ENCODE data around the gene ZBTB7C. TPM values are rescaled to one million over a fixed set of nuclear protein-coding genes. Genes with fewer than 3 reads are reported as not detected.

The ZBTB7C gene
- total and polyA plus RNA-seq, 2 of the 8 experiments (the other 6 are each of a cell fraction or from before 2014, with no cell fraction given) = 0.15 to 0.45 TPM

GRCh38 chr18:48119204-48119603 is 290.0 kb downstream of the ZBTB7C start:
- no peak overlapping the region for H4K91ac ChIP-seq (replicated peaks; ENCODE audit: insufficient read length, low read length)
- ChIA-PET POLR2A (ENCODE audit: partially characterized antibody) (no interaction called here), CTCF (ENCODE audit: partially characterized antibody) (interaction anchor here (1.7 to 2.6 kb wide), 2 partner anchors 15 to 83 kb away, joined by 3 to 6 read pairs; no protein-coding TSS in a partner anchor)
- H3K4me2 ChIP-seq (ENCODE audit: insufficient read depth in 1 of 2, low read depth in 2 of 2, low read length in 2 of 2) = no peak overlapping the region
- no peaks in the 10 kb centered on the region for H3K79me2 ChIP-seq (ENCODE audit: control insufficient read depth in 1 of 2, insufficient read depth in 2 of 2, low read length in 2 of 2)
- no peak overlapping the region for H3K27ac ChIP-seq (ENCODE audit: low read depth, low read length)
- no peaks in the 10 kb centered on the region for H4K20me1 ChIP-seq (replicated peaks in 1 of 2; ENCODE audit: control insufficient read depth in 1 of 2, insufficient read depth in 2 of 2, low read length in 2 of 2)
- no peak overlapping the region for H4K5ac ChIP-seq (ENCODE audit: insufficient read length, low read depth, low read length)
- H2AFZ ChIP-seq (ENCODE audit: low read length) = no peak overlapping the region
- no peak overlapping the region for H4K8ac ChIP-seq (ENCODE audit: extremely low read depth, insufficient read depth, low read length)
- DNase-seq (ENCODE audit: low read depth in 1 of 2, low spot score in 2 of 2) (no peak), FAIRE-seq (no peak)
- H3K18ac ChIP-seq (ENCODE audit: extremely low read depth, low read length) = no peak overlapping the region
- H2BK12ac ChIP-seq (ENCODE audit: low read depth, low read length) = no peak overlapping the region
- no peak overlapping the region for H3K4me3 ChIP-seq (ENCODE audit: extremely low read depth in 1 of 4, insufficient read depth in 2 of 4, low read depth in 3 of 4, low read length in 4 of 4)
- H3K23ac ChIP-seq (ENCODE audit: insufficient read length) = no peak overlapping the region
- no peak overlapping the region for H2BK15ac ChIP-seq (ENCODE audit: low read length)
- H3K23me2 ChIP-seq (ENCODE audit: low read depth, low read length) = no peaks in the 10 kb centered on the region
- no peak overlapping the region for H2BK20ac ChIP-seq (ENCODE audit: low read length)
- H3K14ac ChIP-seq (ENCODE audit: insufficient read length) = no peak overlapping the region
- H3K36me3 ChIP-seq (ENCODE audit: control insufficient read depth in 2 of 4, insufficient read depth in 4 of 4, low read length in 3 of 4) = no peaks in the 10 kb centered on the region
- H2AK5ac ChIP-seq (ENCODE audit: low read depth, low read length) = no peak overlapping the region
- no peaks in the 10 kb centered on the region for H3K27me3 ChIP-seq (replicated peaks in 1 of 4; ENCODE audit: control insufficient read depth in 3 of 4, extremely low read depth in 1 of 4, insufficient read depth in 3 of 4, low read length in 3 of 4)
- H3K4me1 ChIP-seq (replicated peaks in 1 of 4; ENCODE audit: control insufficient read depth in 3 of 4, insufficient read depth in 4 of 4, low read length in 3 of 4) = peaks cover 0 to 4% (median 2%) of the 10 kb centered on the region in 4 experiments; a peak in 1 of 7 replicates
- no peaks in the 10 kb centered on the region for H3K9me3 ChIP-seq (ENCODE audit: insufficient read depth in 2 of 2, low read depth in 1 of 2, low read length in 1 of 2)
- H2BK120ac ChIP-seq (replicated peaks; ENCODE audit: low read depth, low read length) = no peak overlapping the region
- H3K79me1 ChIP-seq (ENCODE audit: low read depth, low read length) = no peaks in the 10 kb centered on the region
- no peak overlapping the region for H3K56ac ChIP-seq (replicated peaks; ENCODE audit: insufficient read length, low read depth, low read length)
- WGBS, 2 experiments (ENCODE audit: extremely low coverage in 1 of 2, insufficient coverage in 1 of 2, insufficient read length in 1 of 2, insufficient replicate concordance in 2 of 2, low coverage in 1 of 2, low lambda C conversion rate in 2 of 2, missing lambda C conversion rate in 1 of 2) = 93% methylated on average over 5 of the region's 5 CpGs; no CpG with 5 or more reads in 1 of the 2 experiments
- no peak overlapping the region for H3K9ac ChIP-seq (replicated peaks in 1 of 4; ENCODE audit: extremely low read depth in 1 of 4, low read depth in 3 of 4, low read length in 3 of 4)
- no peak overlapping the region for H3K4ac ChIP-seq (replicated peaks; ENCODE audit: insufficient read length, low read depth, low read length)
- H2BK5ac ChIP-seq (ENCODE audit: low read depth, low read length) = no peak overlapping the region
- TF ChIP-seq CREB1 (IDR thresholded peaks at IDR 0.05) (no peak), RAD21 (IDR thresholded peaks at IDR 0.05 in 1 of 2, conservative IDR thresholded peaks at IDR 0.05 in 1 of 2; ENCODE audit: low read depth in 2 of 2, low read length in 2 of 2) (no peak), USF2 (IDR thresholded peaks at IDR 0.05; ENCODE audit: low read length) (no peak), HDAC6 (IDR thresholded peaks at IDR 0.05; ENCODE audit: low read depth, low read length) (no peak), SAP30 (IDR thresholded peaks at IDR 0.05; ENCODE audit: insufficient read depth, insufficient replicate concordance, low read length) (no peak), HDAC2 (IDR thresholded peaks at IDR 0.05; ENCODE audit: borderline replicate concordance in 1 of 2, low read depth in 2 of 2, low read length in 2 of 2) (no peak), EP300 (IDR thresholded peaks at IDR 0.05; ENCODE audit: borderline replicate concordance in 1 of 2, low read depth in 2 of 2, low read length in 2 of 2) (no peak), RNF2 (IDR thresholded peaks at IDR 0.05; ENCODE audit: borderline replicate concordance, low read depth, low read length, missing control alignments, poor library complexity, severe bottlenecking) (no peak)
